ENCODE measurements around the gene CAMSAP1. TPM values are rescaled to one million over a fixed set of nuclear protein-coding genes. Genes with fewer than 3 reads are reported as not detected.
"Not testable (repeated sequence)": the region's sequence is repeated elsewhere in the genome, so short reads cannot be mapped to it uniquely, and the experiment has no call there.

The CAMSAP1 gene
- total RNA-seq, 1 donor from 2014 or later: 31.1 TPM

DNA sequence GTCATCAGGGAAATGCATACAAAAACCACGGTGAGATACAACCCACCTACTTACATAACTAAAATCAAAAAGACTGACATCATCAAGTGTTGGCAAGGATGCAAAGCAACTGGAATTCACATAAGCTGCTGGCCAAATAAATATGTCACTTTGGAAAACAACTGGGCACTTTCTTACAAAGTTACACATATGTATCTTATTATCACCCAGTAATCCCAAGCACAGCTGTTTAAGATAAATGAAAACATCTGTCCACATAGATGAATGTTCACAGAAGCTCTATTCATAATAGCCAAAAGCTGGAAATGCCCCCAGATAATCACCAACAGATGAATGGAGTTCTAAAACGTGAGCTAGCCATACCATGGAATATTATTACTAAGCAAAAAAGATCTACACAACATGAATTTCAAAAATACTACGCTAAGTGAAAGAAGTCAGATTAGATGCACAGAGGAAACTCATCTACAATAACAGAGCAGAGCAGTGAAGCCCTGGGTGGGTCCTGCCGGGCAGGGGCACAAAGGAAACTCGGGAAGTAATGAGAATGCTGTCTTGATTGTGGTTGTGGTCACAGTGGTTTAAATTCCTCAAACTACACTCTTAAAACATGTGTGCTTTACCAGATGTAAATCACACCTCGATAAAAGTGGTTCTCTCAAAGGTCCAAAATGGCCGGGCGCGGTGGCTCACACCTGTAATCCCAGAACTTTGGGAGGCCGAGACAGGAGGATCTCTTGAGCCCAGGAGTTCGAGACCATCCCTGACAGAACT, 8.5 kb downstream of the CAMSAP1 start:
- no peak for DNase-seq (ENCODE audit: low read depth)
- TF ChIP-seq, protein P1, sequence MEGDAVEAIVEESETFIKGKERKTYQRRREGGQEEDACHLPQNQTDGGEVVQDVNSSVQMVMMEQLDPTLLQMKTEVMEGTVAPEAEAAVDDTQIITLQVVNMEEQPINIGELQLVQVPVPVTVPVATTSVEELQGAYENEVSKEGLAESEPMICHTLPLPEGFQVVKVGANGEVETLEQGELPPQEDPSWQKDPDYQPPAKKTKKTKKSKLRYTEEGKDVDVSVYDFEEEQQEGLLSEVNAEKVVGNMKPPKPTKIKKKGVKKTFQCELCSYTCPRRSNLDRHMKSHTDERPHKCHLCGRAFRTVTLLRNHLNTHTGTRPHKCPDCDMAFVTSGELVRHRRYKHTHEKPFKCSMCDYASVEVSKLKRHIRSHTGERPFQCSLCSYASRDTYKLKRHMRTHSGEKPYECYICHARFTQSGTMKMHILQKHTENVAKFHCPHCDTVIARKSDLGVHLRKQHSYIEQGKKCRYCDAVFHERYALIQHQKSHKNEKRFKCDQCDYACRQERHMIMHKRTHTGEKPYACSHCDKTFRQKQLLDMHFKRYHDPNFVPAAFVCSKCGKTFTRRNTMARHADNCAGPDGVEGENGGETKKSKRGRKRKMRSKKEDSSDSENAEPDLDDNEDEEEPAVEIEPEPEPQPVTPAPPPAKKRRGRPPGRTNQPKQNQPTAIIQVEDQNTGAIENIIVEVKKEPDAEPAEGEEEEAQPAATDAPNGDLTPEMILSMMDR (conservative IDR thresholded peaks at IDR 0.05; ENCODE audit: low read depth, low read length): no peak
- no peak overlapping the region for H3K4me3 ChIP-seq (ENCODE audit: low read depth, low read length)

DNA sequence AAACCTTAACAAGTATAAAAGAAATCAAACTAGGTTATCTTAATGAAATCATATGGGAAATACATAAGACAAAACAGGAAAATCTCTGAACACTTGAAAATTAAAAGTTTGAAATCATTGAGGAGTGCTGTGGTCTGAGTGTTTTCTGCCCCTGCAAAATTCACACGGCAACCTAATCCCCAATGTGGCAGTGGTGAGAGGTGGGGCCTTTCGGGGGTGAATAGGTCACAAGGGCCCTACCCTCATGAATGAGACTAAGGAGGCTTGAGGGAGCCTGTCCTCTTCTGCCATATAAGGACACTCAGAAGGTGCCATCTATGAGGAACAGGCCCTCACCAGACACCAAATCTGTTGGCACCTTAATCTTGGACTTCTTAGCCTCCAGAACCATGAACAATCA, 10.7 kb downstream of the CAMSAP1 start:
- no peak overlapping the region for H3K4me3 ChIP-seq (ENCODE audit: low read depth, low read length)
- DNase-seq (ENCODE audit: low read depth): no peak
- TF ChIP-seq, protein P1 (conservative IDR thresholded peaks at IDR 0.05; ENCODE audit: low read depth, low read length): no peak

DNA sequence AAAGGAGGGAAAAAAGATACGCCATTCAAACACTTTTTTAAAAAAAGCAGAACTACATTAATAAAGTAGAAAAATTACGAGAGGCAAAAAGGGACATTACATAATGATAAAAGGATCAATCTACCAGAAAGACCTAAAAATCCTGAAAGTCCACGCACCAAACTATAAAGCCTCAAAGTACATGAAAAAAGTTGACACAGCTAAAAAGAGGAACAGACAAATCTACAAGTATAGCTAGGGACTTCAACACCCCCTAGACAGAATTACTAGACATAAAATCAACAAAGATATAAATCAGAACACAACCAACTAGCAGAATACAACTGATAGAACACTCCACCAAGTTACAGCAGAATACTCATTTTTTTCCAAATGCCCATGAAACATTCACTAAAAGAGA, 11.1 kb downstream of the CAMSAP1 start:
- DNase-seq (ENCODE audit: low read depth): no peak
- TF ChIP-seq, protein P1 (conservative IDR thresholded peaks at IDR 0.05; ENCODE audit: low read depth, low read length): no peak

DNA sequence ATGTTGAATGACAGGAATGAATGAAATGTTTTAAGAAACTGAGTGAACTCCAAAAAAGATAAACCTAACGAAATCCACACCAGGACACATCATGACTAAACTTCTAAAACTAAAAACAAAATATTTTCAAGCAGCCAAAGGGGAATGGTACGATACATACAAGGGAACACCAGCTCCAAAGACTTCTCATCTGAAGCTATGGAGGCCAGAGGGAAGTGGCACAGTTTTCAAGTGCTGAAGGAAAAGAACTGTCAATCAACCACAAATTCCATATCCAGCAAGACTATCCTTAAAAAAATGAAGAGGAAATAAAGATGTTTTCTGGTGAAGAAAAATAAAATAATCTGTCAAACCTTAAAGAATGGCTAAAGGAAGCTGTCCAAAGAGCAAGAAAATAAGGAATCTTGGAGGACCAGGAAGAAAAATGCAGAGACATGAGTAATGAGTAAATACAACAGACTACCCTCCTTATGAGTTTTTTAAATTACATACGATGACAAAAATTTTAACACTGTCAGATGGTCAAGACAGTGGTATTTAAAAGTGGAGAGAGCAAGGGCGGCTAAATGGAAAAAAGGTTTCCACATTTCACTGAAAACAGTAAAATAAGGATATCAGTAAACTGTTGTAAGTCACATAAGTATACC, 12.0 kb downstream of the CAMSAP1 start:
- DNase-seq (ENCODE audit: low read depth): no peak
- TF ChIP-seq, protein P1 (conservative IDR thresholded peaks at IDR 0.05; ENCODE audit: low read depth, low read length): no peak
- no peak overlapping the region for H3K4me3 ChIP-seq (ENCODE audit: low read depth, low read length)

More for the DNA sequence above, 11.1 kb downstream of the CAMSAP1 start:
- H3K4me3 ChIP-seq (ENCODE audit: low read depth, low read length): no peak overlapping the region

DNA sequence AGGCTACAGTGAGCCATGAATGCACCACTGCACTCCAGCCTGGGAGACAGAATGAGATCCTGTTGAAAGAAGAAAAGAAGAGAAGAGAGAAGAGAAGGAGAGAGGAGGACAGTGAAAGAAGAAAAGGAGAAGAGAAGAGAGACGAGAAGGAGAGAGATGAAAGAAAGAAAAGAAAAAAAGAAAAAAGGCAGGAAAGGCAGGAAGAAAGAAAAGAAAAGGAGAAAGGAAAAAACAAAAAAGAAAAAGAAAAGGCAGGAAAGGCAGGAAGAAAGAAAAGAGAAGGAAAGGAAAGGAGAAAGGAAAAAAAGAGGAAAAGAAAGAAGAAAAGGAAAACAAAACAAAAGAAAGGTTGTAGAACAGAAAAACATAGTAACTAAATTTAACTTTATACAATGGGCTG, 14.2 kb downstream of the CAMSAP1 start:
- TF ChIP-seq, protein P1 (conservative IDR thresholded peaks at IDR 0.05; ENCODE audit: low read depth, low read length): no peak
- no peak overlapping the region for H3K4me3 ChIP-seq (ENCODE audit: low read depth, low read length)
- no peak for DNase-seq (ENCODE audit: low read depth)

DNA sequence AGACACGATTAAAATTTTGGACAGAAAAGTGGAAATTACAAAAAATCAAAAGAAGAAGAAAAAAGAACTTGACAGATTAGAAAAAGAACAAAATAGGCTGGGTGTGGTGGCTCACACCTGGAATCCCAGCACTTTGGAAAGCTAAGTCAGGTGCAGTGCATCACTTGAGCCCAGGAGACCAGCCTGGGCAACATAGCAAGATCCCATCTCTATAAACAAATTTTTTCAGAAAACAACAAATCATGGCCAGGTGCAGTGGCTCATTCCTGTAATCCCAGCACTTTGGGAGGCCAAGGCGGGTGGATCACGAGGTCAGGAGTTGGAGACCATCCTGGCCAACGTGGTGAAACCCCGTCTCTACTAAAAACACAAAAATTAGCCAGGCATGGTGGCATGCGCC, 15.0 kb downstream of the CAMSAP1 start:
- not testable (repeated sequence) for H3K4me3 ChIP-seq (ENCODE audit: low read depth, low read length); DNase-seq (ENCODE audit: low read depth)

DNA sequence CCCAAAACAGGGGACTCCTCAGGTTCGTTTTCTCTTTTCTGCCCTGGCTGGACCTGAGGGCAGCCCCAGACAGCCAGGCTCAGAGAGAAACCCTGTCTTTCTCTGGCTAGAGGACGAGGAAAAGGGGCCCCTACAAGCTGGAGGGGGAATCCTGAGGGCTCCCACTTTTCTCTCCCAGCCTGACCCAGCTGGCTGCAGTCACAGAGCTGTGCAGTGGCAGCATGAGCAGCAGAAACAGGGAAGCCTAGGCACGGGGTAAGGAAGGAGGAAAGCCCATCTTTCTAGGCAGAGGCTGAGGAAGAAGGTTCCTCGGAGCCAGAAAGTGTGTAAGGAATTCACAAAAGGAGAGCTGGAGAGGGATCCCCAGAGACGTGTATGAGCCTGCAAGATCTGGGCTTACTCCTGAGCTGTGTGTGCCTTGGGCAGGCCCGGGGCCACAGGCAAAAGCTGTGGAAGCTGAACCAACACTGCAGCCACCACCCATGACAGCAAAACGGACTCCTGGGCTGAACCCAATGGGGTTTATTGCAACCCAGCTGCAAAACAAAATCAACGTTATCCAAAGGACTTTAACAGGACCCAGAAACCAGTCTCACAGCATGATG, 16.2 kb downstream of the CAMSAP1 start:
- TF ChIP-seq, protein P1 (conservative IDR thresholded peaks at IDR 0.05; ENCODE audit: low read depth, low read length): no peak
- no peak for DNase-seq (ENCODE audit: low read depth)
- no peak overlapping the region for H3K4me3 ChIP-seq (ENCODE audit: low read depth, low read length)

Data from epithelial cell of proximal tubule (primary cell).